ENCODE results near the gene FOCAD. TPM values are rescaled to one million over a fixed set of nuclear protein-coding genes. Genes with fewer than 3 reads are reported as not detected.

The FOCAD gene
- total RNA-seq, 2 experiments from 2014 or later = 21.2 to 28.3 TPM

DNA sequence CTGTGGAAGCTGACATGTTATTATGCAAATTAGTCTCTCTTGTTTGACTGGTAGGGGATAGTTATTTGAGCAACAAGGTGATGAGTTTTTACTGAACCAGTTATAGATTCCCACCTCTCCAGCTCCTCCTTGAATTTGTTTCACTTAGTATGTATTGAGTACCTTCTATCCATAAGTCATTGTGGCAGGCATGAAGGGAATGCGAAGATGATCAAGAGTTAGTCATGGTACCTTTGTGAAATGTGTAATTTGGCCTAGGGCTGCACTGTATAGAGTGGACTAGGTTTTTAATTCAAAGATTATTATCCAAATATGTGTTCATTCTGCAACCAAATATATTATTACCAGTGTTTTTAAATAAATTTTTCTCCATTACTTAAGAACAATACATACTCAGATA, 237.3 kb downstream of the FOCAD start:
- peaks cover 30% of the 10 kb centered on the region for H3K36me3 Mint-ChIP-seq
- peaks cover 4% of the 10 kb centered on the region for H3K9me3 Mint-ChIP-seq
- no peak overlapping the region for H3K4me3 Mint-ChIP-seq
- DNase-seq (no peak), ATAC-seq (ENCODE audit: low read depth) (no peak)
- POLR2A ChIA-PET = no interaction called here
- no peak overlapping the region for H3K27ac Mint-ChIP-seq
- H3K4me1 Mint-ChIP-seq = peaks cover 4% of the 10 kb centered on the region
- no peaks in the 10 kb centered on the region for H3K27me3 Mint-ChIP-seq

DNA sequence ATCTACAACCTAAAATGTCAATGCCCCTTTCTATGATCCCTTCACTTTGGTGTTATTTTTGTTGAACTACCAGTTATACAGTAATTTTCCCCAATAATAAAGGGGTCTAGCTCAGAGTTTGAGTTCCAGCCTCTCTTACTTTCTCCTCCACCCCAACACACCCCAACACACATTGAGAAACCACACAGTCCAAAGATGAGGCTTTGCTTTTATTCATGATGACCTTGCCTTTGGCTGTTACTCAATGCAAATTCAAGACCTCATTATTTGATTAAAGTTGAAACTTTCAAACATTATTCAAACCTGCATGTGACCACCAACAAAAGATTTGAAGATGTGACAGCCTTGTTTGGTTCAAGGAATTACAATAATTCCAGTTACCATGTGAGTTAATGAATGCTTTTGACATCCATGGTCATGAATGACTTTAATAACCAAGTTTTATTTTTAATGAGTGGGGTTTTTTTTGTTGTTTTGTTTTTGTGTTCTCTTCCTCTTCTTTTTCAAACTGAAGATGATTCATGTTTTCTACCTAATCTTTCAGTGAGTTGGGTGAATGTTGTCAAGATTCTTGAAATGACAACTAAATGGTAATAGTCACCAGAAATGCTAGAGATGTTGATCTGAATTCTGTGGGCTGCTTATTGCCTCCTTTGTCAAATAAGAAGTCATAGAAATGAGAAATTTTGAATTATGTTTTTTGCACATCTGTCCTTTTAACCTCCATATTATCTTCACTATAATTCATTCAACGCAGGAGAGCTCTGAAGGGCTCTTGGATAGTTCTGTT, 241.4 kb downstream of the FOCAD start:
- no peaks in the 10 kb centered on the region for H3K9me3 Mint-ChIP-seq
- H3K4me3 Mint-ChIP-seq = no peak overlapping the region
- ATAC-seq (ENCODE audit: low read depth) = no peak
- peaks cover 10% of the 10 kb centered on the region for H3K4me1 Mint-ChIP-seq
- no peaks in the 10 kb centered on the region for H3K27me3 Mint-ChIP-seq
- POLR2A ChIA-PET = no interaction called here
- no peak overlapping the region for H3K27ac Mint-ChIP-seq
- H3K36me3 Mint-ChIP-seq = peaks cover 8% of the 10 kb centered on the region
- DNase-seq = no peak

DNA sequence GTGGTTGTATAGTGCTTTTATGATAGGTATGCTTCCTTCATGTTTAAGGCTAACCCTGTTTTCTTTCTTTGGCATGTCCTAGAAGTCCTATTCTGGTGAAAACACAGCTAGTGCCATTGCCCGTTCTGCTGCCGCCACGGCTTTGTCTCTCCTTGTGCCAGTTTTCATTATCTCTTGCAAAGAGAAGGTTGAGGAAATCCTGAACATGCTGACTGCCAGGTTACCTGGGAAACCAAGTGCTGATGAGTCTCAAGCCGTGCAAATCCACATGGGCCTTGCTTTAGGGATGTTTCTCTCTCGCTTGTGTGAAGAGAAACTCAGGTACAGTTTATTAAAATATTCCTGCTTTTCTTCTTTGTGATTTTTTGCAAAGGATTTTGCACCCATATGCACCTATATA, 245.2 kb downstream of the FOCAD start:
- ATAC-seq (ENCODE audit: low read depth) = no peak
- H3K27ac Mint-ChIP-seq = no peak overlapping the region
- no peak for DNase-seq
- peaks cover 14% of the 10 kb centered on the region for H3K36me3 Mint-ChIP-seq
- peaks cover 13% of the 10 kb centered on the region for H3K4me1 Mint-ChIP-seq
- H3K4me3 Mint-ChIP-seq = no peak overlapping the region
- no peaks in the 10 kb centered on the region for H3K9me3 Mint-ChIP-seq
- no peaks in the 10 kb centered on the region for H3K27me3 Mint-ChIP-seq
- POLR2A ChIA-PET = interaction anchor here (1.0 kb wide), 1 partner anchor 306 kb away, joined by 3 read pairs; the partner anchor contains the start of gene MLLT3

DNA sequence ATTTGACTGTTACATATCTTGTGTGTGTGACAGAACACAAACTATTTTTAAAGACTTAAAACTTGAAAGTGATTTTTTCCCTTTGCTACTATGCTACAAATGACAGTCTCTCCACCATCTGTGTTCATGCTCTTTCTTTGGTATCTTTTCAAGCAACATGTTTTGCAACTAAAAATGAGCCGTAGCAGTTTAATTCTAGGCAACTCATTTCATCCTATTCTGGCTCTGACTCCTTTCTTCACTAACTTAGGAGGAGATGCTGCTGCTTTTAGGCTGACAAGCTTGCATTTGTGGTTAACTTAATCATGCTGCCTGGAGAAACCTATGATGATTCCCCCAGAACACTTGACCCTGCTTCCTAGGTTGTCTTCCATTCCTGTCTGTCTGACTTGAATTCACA, 246.8 kb downstream of the FOCAD start:
- Mint-ChIP-seq H3K4me1 (peaks cover 9% of the 10 kb centered on the region), H3K27me3 (no peaks in the 10 kb centered on the region), H3K9me3 (no peaks in the 10 kb centered on the region), H3K27ac (no peak overlapping the region), H3K4me3 (no peak overlapping the region), H3K36me3 (peaks cover 9% of the 10 kb centered on the region)
- no peak for DNase-seq
- POLR2A ChIA-PET = no interaction called here
- ATAC-seq (ENCODE audit: low read depth) = no peak

DNA sequence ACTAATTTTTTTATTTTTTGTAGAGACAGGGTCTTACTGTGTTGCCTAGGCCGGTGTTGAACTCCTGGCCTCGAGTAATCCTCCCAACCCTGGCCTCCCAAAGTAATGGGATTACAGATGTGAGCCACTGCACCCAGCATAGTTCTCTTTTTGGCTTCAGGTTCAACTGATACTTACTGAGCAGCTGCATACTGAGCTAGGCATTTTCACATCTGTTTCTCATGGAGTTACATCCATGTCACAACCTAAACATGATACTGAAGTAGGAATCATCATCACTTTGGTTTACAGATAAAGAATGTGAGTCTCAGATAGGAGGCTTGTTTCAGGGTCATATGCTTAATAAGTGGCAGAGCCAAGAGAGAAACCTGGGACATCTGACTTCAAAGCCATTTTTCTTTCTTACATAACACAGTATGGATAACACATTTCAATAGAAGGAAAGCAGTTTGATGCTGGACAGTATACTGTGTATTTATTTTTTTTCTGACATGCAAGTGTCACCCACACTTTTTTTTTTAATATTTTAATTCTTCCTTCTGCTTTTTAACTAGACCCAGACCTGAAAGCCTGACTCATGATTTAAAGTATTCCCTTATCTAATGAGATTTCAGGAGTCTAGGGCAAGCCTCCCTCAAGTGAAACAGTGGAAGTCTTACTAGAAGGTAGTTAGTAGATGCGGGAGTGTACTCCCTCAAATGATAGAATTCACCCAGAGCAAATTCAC, 256.6 kb downstream of the FOCAD start:
- POLR2A ChIA-PET = interaction anchor here (0.6 to 2.7 kb wide), 2 partner anchors 318 to 1837 kb away, joined by 3 to 10 read pairs; partner anchors contain the start of gene MLLT3
- peak overlapping the region; percentile 54 for H3K27ac Mint-ChIP-seq
- ATAC-seq (ENCODE audit: low read depth) = peak; percentile 30
- no peaks in the 10 kb centered on the region for H3K27me3 Mint-ChIP-seq
- peak overlapping the region; percentile 17 for H3K4me3 Mint-ChIP-seq
- peaks cover 11% of the 10 kb centered on the region for H3K36me3 Mint-ChIP-seq
- no peak for DNase-seq
- H3K4me1 Mint-ChIP-seq = peaks cover 8% of the 10 kb centered on the region
- H3K9me3 Mint-ChIP-seq = peaks cover 3% of the 10 kb centered on the region

DNA sequence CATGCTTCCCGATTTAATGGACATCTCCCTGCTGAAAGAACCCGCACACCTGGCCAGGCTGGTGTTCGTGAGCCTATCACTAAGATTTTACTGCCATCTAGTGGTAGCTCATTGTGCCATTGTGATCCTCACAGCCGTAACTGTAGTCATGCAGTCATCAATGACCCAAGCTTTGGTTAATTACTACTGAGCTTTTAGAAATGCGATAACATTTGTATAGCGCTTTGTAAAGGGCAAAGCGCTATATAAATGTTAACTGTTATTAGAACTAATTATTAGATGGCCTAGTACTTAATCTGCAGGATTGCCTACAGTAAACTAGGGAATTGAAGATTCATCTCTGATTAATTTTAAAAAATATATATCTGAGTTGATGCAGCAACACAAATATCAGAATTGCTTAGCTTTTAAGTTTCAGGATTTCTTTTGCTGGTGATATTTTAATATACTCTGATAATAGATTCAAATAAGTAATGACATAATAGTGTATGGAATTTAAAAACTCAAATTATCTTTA, 257.2 kb downstream of the FOCAD start:
- POLR2A ChIA-PET = interaction anchor here (2.7 kb wide), 1 partner anchor 318 kb away, joined by 10 read pairs; the partner anchor contains the start of gene MLLT3
- peak overlapping the region; percentile 54 for H3K27ac Mint-ChIP-seq
- peak overlapping the region; percentile 17 for H3K4me3 Mint-ChIP-seq

DNA sequence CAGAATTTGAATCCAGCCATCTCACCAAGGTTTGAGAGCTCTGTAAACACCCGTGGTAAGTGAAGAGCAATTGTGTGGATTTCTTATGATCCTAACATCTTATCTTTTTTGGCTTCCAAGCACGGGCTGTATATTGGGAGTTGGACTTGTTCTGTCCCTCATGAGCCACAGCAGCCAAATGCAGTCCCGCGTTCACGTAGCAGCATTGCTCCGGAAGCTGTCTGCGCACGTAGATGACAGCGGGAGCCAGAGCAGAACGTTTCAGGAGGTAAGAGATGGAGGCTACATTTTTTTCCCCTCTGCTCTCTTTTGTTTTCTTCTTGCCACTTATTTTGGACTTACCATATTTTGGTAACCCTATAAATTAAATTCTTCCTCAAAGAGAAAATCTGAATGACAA, 260.4 kb downstream of the FOCAD start:
- no peaks in the 10 kb centered on the region for H3K27me3 Mint-ChIP-seq
- H3K4me1 Mint-ChIP-seq = peaks cover 8% of the 10 kb centered on the region

More for the DNA sequence above, 257.2 kb downstream of the FOCAD start:
- Mint-ChIP-seq H3K4me1 (peaks cover 8% of the 10 kb centered on the region), H3K27me3 (no peaks in the 10 kb centered on the region), H3K36me3 (peaks cover 9% of the 10 kb centered on the region), H3K9me3 (peaks cover 2% of the 10 kb centered on the region)
- ATAC-seq (ENCODE audit: low read depth) = peak; percentile 97
- DNase-seq = peak; percentile 41

DNA sequence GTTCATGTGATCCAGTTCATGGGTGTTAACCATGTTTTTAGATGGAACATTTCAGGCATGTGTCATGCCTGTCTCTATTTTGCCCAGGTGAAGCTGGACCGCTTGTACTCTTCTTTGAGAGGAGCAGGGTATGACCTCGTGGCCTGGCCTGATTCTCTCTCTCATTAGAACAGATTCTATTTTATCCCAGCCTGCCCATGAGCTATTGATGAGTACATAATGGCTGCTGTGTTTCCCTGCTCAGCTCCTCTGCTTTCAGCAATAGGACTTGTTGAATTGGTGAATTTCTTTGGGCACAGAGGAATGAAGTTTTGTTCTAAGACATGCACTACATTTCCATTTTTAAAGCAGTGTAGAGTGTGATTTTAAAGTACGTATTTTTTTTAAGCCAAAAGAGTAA, 261.2 kb downstream of the FOCAD start:
- no peak overlapping the region for H3K4me3 Mint-ChIP-seq
- H3K4me1 Mint-ChIP-seq = peaks cover 7% of the 10 kb centered on the region
- DNase-seq (no peak), ATAC-seq (ENCODE audit: low read depth) (no peak)
- H3K27ac Mint-ChIP-seq = no peak overlapping the region
- H3K36me3 Mint-ChIP-seq = peaks cover 8% of the 10 kb centered on the region
- no peaks in the 10 kb centered on the region for H3K27me3 Mint-ChIP-seq
- POLR2A ChIA-PET = no interaction called here
- H3K9me3 Mint-ChIP-seq = no peaks in the 10 kb centered on the region

More for the DNA sequence above, 260.4 kb downstream of the FOCAD start:
- Mint-ChIP-seq H3K27ac (no peak overlapping the region), H3K4me3 (no peak overlapping the region), H3K36me3 (peaks cover 8% of the 10 kb centered on the region), H3K9me3 (no peaks in the 10 kb centered on the region)
- POLR2A ChIA-PET = interaction anchor here (1.1 kb wide), 1 partner anchor 320 kb away, joined by 3 read pairs; no protein-coding TSS in a partner anchor
- ATAC-seq (ENCODE audit: low read depth) = no peak
- DNase-seq = no peak

DNA sequence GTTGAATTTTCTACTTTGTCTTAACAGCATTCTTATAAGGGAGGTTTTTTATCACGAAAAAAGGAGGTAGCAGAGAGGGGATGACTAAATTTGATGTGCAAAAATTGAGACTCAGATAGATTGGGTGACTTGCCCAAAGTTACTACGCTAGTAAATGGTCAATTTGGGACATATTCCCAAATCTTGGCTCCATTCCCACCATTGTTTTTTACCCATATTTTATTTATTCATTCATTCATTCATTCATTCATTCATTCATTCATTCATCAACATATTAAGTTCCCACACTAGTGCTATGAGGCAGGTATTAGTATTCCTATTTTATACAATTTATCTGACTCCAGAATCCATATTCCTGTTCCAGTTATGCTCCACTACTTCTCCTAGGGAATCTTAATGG, 261.8 kb downstream of the FOCAD start:
- ATAC-seq (ENCODE audit: low read depth) (no peak), DNase-seq (no peak)
- Mint-ChIP-seq H3K27ac (no peak overlapping the region), H3K4me3 (no peak overlapping the region), H3K4me1 (peaks cover 6% of the 10 kb centered on the region), H3K27me3 (no peaks in the 10 kb centered on the region), H3K9me3 (no peaks in the 10 kb centered on the region), H3K36me3 (peaks cover 10% of the 10 kb centered on the region)
- POLR2A ChIA-PET = no interaction called here

DNA sequence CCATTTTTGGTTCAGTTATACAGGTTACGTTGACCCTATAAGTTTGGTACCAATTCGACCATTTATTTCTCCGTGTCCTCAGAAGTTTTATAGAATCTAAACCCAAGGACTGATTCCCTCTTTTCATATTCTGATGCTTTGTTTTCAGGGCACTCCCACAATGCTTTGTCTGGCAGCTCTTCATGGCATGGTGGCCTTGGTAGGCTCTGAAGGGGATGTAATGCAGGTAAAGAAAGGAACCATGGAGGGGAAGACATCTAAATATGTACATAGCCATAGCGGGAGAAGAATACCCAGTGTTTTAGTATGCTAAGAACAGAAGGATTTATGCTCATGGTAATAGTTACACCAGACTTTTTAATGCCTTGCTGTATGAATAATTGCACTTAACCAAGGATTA, 264.6 kb downstream of the FOCAD start:
- no peak for DNase-seq
- peaks cover 30% of the 10 kb centered on the region for H3K36me3 Mint-ChIP-seq
- ATAC-seq (ENCODE audit: low read depth) = no peak
- no peak overlapping the region for H3K27ac Mint-ChIP-seq
- no peak overlapping the region for H3K4me3 Mint-ChIP-seq
- H3K4me1 Mint-ChIP-seq = peaks cover 4% of the 10 kb centered on the region
- H3K9me3 Mint-ChIP-seq = no peaks in the 10 kb centered on the region
- H3K27me3 Mint-ChIP-seq = no peaks in the 10 kb centered on the region
- POLR2A ChIA-PET = no interaction called here

DNA sequence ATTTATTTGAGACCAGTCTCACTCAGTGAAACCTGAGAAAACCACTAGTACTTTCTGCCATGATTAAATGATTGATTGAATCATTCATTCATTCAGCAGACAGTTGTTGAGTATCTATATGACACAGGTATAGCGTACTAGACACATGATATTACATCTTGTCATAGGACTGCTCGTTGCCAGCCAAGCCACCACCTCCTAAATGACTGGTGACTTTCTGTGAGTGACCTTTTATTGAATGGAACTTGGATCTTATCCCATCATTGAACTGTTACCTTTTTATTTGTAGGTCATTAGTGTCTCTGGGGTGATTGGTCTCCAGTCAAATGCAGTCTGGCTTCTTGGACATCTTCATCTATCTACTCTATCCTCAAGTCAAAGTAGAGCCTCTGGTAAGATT, 266.6 kb downstream of the FOCAD start:
- peaks cover 34% of the 10 kb centered on the region for H3K36me3 Mint-ChIP-seq
- H3K4me1 Mint-ChIP-seq = no peaks in the 10 kb centered on the region
- POLR2A ChIA-PET = no interaction called here
- no peak overlapping the region for H3K4me3 Mint-ChIP-seq
- no peak for DNase-seq
- H3K9me3 Mint-ChIP-seq = no peaks in the 10 kb centered on the region
- no peak for ATAC-seq (ENCODE audit: low read depth)
- H3K27ac Mint-ChIP-seq = no peak overlapping the region
- H3K27me3 Mint-ChIP-seq = no peaks in the 10 kb centered on the region

DNA sequence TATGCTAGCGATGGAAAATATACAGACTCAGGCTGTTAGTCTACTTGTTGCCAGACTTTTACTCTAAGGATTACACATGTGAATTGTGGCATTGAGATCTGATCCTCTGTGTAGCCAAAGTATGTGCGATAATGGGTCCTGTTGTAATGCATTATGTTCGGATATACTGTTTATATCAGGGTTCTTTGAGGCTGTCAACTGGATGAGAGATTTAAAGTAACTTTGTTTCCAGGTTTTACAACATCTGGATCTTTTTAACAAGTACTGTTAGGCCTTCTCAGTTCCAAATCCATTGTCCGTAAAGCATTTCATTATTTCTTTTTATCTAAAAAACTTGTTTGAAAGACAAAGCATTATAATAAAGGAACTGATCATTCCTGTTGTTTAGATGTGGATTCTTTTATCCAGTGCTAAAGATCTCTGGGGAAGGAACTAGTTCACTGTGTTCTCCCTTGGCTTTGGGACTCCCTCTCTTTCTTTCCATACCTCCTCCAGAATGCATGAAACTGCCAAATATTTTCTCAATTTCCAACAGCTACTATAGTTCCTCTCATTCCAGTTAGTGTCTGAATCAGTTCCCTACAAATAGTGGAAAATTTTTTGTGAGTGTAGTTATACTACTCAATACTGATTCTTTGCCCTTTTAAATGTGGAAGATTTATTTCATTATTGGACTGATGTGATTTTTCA, 278.6 kb downstream of the FOCAD start:
- Mint-ChIP-seq H3K36me3 (peaks cover 17% of the 10 kb centered on the region), H3K27ac (no peak overlapping the region), H3K27me3 (no peaks in the 10 kb centered on the region), H3K4me1 (peaks cover 1% of the 10 kb centered on the region), H3K4me3 (no peak overlapping the region), H3K9me3 (no peaks in the 10 kb centered on the region)
- ATAC-seq (ENCODE audit: low read depth) (no peak), DNase-seq (no peak)
- POLR2A ChIA-PET = no interaction called here

DNA sequence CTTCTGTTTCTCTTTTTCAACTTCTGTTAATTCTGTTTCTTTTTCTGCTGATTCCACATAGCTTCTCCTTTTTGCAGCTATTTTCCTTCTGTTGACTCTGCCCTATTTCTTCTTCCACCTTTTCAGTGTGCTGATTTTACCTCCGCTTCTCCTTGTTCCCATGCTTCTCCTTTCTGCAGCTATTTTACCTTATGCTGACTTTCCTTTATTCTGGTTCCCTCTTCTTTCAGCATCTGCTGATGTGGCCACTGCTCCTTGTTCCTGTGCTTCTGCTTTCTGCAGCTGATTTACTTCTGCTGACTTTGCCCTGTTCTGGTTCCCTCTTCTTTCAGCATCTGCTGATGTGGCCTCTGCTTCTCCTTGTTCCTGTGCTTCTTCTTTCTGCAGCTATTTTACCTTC, 288.6 kb downstream of the FOCAD start:
- no peak overlapping the region for H3K27ac Mint-ChIP-seq

More for the DNA sequence above, 288.6 kb downstream of the FOCAD start:
- ATAC-seq (ENCODE audit: low read depth) = no peak
- Mint-ChIP-seq H3K27me3 (no peaks in the 10 kb centered on the region), H3K36me3 (peaks cover 24% of the 10 kb centered on the region), H3K4me3 (no peak overlapping the region), H3K4me1 (no peaks in the 10 kb centered on the region), H3K9me3 (no peaks in the 10 kb centered on the region)
- POLR2A ChIA-PET = interaction anchor here (0.6 kb wide), 1 partner anchor 272 kb away, joined by 3 read pairs; no protein-coding TSS in a partner anchor
- no peak for DNase-seq
